ENCODE measurements around the gene KLK12.

Gene KLK12

DNA sequence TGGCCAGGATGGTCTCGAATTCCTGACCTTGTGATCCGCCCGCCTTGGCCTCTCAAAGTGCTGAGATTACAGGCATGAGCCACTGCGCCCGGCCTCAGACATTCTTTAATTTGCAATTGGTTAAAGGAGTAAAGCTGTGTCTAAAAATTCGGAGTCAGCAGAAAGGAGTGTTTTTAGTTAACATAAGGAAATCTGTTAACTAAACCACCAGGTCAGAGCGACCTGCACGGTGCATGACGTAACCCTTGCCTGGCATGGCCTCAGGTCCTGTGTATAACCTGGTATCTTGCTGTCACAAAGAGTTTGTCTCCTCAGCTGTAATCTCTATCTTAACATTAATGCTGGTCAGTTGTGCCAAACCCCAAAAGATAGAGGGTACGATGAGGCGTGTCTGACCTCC is 9.5 kb upstream of the KLK12 start:
- DNase-seq: no peak

DNA sequence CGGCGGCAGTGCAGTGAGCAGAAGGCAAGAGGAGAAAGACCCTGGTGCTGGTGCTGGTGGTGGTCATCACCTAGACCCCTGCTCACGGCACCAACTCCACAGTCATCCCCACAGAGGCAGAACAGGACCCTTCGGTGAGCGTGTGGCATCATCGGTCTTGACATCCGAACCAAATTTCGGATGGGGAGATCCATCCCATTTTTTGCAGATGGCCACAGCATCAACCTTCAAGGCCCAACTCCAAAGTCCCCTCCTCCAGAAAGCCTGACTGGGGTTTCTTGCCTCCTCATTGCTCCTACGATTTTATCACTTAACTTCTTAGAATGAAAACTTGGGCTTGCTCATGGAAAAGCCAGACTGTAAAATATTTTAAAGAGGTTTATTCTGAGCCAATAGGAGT is 8.7 kb upstream of the KLK12 start:
- DNase-seq: no peak

DNA sequence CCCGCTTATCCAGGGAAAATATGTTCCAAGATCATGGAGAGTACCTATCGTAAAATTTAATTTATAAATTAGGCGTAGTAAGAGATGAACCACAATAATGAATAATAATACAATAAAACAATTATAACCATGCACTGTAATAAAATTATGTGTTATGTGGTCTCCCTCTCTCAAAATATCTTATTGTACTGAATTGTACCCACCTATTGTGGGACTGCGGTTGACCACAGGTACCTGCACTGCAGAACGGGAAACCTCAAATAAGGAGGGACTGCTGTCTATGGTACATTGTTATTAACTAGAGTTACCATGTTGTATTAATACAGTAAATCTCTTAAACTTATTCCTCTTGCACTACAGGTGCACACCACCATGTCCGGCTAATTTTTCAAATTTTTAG is 5.3 kb upstream of the KLK12 start:
- DNase-seq: no peak

DNA sequence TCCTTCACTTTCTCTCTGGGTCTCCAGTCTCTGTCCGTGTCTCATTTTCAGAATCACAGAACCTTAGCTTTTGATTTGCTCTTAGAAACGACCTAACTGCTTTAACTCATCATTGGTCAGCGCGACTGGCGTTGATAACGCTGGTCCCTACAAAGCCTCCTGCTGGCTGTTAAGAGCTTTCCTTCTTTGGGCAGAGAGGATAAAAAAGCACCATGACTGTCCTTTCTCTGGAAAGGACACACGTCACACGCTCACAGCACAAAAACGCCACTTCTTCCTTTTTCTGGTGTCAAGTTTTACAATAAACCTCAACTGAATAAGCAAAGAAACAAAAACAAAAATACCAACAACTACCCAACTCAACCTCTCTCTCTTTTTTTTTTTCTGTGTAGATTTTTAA is 1.7 kb upstream of the KLK12 start:
- no peak for DNase-seq

DNA sequence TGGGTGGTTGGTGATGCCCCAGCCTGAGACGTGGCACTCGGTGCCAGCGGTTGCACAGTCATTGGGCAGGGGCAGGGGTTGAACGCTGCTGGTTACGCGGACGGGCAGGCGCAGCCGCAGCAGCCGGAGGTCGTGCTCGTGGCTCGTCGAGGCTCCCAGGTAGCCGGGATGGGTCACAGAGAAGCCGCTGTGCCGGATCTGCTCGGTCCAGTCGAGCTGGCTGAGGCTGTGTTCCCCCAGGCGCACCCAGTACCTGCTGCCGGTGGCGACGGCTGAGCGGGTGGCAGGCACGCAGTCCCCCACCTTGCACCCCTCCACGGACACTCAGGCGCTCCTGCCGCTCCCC is 2.9 kb downstream of the KLK12 start:
- DNase-seq: no peak

DNA sequence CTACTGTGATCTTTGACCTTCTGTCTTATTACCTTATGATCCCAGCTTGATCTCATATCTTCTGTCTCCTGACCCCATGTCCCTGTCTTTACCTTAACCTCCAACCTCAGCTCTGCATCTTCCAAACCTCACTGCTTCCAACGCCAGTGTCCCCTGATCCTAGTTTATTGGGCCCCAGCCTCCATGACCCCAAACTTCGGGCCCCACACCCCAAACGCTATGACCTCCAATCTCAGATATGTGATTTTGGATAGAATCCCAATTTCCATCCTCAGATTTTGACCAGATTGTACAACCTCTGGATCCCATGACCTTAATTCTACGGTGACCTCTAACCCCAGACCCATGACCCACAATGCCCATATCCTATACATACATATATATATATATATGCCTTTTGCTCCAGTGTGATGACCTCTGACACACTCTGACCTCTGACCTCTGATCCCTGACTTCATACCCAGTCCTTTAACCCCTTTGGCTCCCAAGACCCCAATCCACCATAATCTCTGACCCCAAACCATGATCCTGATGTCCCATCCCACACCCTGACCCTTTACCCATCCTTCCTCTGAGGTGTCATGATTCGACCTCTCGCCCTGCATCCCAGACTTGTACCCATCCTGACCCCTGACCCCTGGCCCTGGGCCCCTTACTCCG is 3.5 kb downstream of the KLK12 start:
- no peak for DNase-seq

DNA sequence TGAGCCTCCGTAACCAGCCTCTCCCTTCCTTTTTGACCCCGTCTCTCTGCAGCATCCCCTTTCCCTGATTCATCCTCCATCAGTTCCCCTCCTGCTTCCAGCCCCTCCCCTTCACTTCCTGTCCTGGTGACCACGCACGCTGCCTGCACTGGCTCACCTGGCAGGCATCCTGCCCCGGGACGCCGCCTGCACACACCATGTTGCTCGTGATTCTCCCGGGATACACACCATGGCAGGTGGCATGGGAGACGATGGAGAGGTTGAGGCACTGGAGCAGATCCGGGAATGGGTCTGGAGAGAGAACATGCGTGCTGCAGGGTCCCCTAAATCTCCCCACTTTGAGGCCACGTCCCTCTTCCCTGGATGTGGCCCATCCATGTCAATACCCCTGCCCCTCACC is 4.2 kb downstream of the KLK12 start:
- no peak for DNase-seq

DNA sequence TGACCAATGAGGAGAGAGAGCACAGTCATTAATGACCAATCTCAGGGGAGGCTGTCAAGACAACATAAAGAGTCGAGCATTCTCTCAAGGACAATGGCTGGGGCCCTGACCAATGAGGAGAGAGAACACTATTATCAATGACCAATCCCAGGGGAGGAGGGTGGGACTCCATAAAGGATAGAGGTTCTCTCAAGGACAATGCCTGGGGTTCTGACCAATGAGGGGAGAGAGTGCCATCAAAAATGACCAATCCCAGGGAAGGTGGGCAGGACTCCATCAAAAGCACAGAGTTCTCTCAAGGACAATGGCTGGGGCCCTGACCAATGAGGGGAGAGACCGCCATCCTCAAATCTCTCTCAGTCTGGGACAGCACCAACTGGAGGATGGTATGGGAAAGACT is 5.1 kb downstream of the KLK12 start:
- no peak for DNase-seq

DNA sequence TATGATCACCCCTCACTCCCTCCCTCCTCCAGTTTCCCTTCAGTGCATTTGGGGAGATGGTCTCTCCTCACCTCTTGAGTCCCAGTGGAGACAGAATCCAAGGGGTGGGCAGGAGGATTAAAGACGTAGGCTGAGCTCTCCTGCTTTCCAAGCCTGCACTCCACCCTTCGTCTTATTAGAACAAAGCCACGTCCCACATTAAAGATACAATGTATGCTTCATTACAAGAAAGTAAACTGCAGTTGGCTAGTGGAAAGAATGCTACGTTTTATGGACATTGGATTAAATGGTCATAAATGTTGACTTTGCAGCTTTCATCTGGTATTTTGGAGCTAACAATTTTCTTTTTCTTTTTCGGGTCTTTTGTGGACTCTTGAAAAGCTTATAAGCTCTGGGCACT is 6.9 kb downstream of the KLK12 start:
- DNase-seq: no peak

DNA sequence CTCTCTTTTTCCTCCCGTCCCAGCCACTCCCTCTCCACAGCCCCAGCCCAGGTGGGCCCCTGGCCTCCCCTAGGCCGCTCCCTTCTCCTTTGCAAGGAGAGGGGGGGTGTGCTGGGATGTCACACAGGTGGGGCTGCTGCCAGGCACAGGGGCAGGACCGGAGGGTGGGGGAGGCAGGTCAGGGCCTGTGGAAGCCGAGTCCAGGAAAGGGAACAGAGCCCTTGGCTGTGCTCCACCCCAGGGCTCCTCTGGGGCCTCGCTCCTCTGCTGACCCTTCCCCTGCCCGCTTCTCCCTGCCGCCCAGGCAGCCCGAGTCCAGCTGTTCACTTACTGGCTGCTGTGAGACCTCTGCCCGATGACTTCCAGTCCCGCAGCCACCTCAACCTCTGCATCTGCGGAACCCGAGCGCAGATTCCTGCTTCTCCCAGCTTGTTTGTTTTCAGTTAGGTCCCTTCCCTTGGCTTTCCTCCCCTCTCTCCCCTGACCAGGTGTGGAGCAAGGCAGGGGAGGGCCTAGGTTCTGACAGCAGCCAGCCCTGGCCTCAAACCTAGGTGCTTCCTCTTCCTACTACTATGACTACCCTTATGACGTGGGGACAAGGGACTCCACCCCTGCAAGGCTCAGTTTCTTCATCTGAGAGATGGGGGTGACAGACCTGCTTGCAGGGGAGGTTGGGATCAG is 7.5 kb downstream of the KLK12 start:
- DNase-seq: no peak

DNA sequence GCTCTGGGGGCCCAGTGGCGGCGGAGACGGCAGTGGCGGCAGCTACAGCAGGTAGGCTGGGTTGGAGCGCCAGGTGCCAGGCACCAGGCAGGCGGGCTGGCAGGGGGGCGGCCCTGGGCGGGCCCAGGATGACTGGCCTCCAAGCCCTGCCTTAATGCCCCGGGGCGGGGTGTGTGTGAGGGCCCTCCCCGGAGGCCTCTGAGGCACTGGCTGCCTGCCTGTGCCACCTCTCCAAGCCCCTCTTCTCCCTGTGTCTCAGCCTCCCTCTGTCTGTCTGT is 8.3 kb downstream of the KLK12 start, which contains the start of gene KLK11:
TSS of gene KLK11 (minus strand) at position 63 of the 278 bp plus-strand sequence. CDS start 985 bp downstream, outside the sequence.
- DNase-seq: no peak

DNA sequence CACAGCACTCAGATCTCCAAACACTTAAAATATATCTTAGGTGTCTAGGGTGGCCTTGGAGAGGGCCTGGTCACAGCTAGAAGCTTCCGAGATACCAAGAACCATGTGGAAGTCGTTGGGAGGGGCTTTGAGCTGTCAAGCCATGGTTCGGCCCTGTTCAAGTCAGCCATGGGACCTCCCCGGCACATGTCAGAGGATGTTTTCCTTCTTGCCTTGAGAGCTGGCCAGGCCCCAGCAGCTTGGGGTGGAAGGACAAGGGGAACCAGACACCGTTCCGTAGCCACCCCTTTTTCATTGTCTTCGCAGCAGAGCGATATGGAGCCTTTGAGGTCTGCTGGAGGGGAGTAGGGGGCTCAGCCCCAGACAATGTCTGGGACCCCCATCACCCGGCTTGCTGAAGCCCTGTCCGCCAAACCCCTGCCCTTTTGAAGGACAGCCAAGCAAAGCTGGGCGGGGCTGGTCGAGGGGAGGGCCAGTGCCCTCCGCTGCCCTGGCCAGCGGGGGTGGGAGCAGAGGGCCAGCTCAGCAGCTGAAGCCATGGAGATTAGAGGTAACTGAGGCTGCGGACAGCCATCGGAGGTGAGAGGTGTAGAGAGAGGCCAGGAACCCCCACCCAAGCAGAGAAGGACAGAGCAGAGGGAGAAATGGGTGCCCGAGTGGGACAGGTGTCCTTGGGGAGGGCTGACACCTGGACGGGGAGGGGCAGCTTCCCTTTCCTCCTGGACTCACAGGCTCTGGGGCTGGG is 8.8 kb downstream of the KLK12 start:
- no peak for DNase-seq

DNA sequence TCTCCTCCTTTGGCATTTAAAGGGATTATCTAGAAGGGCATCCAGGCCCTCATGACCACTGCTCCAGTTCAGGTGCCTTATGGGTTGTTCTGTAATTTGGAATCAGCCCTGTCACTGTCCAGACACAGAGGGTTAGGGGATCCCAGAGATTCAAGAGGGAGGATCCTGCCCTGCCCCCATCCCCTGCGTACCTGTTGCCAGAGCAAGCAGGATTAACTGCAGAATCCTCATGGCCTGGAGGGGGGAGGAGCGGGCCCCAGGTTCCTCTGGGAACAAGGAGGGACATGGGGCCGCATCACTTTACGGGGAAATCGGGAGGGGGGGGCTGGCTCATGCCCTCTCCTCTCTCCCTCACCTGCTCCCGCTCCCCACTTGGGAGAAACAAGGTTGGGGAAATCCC is 9.4 kb downstream of the KLK12 start:
- no peak for DNase-seq

DNA sequence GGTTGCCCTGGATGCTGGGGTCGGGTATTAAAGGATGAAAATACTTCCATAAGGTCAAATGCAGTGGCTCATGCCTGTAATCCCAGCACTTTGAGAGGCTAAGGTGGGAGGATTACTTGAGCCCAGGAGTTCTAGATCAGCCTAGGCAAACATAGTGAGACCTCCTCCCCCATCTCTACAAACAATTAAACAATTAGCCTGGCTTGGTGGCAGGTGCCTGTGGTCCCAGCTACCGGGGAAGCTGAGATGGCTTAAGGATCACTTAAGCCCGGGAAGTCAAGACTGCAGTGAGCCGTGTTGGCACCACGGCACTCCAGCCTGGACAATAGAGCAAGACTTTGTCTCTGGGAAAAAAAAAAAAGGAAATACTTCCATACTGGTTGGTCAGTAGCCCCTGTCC is 9.9 kb downstream of the KLK12 start:
- no peak for DNase-seq

DNA sequence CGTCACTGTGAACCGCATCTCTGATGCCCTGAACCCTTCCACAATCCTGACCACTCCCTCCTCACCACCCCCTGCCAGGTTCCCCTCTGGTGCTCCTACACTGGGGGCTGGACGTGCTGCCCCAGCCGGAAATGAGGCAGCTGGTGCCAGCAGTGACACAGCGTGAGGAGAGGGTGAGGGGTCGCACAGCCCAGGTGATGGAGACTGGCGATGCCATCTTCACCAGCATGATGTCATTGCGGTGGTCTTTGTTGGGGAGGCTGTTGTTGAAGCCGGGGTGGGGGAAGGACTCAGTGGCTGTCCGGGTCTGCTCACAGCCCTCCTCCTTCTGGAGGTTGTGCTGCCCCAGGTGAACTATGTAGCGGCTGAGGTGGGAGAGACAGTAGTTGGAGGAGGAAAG is 10.9 kb downstream of the KLK12 start:
- no peak for DNase-seq

DNA sequence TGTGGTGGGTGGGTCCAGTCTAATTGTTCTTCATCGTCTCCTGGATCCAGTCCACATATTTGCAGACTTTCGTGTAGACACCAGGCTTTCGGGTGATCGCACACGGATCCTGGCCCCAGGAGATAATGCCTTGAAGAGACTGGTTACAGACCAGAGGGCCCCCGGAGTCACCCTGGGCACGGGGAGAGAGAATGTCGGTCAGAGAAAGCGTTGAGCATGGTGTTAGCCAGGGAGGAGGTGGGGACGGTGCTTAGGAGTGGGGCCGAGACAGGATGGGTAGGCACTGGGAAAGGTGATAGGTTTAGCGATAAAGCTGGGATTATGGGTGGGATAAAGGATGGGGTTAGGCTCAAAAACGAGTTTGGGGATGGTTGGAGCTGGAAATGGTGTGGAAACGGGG is 12.3 kb downstream of the KLK12 start:
- DNase-seq: no peak

DNA sequence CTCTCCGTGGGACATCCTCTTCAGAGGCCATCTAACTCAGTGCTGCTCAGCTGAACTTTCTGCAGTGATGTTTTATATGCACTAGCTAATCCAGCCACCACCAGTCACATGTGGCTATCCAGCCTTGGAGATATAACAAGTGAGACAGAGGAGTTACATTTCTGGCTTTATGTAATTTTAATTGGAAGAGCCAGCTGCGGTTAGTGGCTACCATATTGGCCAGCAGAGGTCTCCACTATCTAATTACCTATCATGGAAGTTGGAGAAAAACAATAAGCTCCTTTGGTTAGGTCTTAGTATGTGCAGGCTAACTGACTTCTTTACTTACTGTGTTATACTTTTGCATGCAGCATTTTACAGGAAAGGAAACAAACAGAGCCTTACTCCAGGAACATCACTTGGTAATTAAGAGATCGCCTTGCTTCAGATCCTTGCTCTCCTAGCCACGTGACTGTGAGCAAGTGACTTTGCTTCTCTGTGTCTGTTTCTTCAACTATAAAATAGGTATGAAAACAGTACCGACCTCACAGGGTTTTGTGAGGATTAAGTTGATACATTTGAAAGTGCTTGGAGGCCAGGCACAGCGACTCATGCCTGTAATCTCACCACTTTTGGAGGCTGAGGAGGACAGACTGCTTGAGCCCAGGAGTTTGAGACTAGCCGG is 13.7 kb downstream of the KLK12 start:
- DNase-seq: no peak

DNA sequence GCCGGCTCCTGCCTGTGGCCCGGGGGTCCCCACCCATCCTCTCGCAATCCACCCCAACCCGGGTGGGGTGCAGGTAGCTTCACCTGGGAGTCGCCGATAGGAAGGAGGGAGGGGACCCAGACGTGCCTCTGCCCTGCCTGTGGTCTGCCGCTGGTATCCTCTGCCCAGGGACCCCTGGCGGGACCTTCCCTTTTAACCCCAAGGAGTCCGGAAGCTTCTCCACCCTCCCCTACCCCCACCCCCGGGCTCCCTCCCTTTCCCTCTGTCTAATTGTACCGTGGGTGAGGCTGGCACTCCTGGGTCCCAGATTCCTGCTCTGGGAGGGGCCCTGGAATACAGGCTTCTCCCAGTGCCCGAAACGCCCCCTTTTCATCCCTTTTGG is 15.3 kb downstream of the KLK12 start, which contains the start of gene KLK10:
TSS of gene KLK10 (minus strand) at position 166 of the 382 bp plus-strand sequence. CDS start 579 bp downstream, outside the sequence.
- no peak for DNase-seq

DNA sequence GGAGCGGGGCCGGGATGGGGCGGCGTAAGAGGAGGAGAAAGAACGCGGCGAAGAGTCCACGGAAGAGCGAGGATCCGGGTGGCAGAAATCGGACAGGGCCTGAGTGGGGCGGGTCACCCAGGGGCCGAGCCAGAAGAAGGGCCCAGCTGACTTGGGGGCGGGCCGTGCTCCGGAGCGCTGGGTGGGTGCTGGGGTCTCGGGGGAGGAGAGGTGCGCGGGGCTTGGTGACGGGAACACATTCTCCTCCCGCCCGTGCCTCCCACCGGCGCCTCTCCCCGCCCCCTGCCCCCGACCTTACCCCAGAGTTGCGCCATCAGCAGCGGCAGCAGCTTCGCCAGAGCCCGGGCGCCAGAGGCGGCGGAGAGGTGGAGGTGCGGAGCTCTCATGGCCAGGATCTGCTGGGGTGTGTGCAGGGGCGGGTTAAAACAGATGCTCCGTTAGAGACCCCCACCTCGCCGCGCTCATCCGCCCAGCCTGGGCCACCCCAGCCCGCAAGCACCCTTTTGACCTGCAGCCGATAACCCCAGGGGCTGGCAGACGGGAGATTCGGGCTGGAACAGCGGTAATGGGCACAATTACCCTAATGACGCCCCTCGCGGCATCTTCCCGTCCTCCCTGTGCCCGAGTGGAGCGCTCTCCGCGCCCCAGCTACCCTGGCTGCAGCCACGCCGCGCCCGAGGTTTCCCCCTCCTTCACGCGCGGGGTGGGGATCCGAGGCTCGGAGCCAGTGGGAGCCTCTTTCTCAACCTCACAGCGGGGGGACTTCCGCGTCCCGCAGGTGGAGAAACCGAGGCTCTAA is 15.9 kb downstream of the KLK12 start:
- DNase-seq: no peak

DNA sequence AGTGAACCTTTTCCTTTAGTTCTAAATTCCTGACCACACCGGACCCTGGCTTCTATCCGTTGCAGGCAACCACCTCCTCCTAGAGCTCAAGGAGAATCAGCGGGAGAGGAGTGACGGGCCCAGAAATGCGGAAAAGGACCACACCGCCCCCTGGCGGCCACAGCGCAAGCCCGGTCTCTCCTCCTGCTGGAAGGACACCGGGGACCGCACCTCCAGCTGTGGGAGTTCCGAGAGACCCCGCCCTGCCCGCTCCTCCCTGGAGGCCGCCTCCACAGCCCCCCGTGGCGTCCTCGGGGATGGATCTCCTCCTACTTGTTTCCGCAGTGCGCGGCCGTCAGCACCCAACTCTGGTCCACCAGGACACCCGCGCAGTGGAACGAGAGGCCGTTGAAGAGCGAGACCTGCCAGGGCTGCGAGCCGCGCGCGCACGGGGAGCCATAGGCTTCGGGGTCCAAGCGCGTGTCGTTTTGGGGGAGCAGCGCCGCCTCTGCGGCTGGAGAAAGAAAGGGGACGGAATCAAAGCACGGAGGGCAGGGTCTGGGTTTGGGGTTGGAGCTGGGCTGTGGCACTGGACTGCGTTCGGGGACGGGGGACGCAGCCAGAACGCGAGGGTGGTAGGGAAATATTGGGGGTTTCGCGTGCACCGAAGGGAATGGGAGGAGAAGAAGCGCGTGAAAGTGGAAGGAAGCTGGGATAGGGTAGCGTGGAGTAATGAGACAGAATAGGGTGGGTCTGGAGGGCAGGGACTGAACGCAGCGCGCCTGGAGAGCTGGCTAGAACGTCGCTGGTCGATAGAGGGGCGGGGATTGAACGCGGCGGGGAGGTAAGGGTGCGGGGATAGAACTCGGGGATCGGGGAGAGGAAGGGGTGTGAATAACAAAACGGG is 17.8 kb downstream of the KLK12 start:
- no peak for DNase-seq

DNA sequence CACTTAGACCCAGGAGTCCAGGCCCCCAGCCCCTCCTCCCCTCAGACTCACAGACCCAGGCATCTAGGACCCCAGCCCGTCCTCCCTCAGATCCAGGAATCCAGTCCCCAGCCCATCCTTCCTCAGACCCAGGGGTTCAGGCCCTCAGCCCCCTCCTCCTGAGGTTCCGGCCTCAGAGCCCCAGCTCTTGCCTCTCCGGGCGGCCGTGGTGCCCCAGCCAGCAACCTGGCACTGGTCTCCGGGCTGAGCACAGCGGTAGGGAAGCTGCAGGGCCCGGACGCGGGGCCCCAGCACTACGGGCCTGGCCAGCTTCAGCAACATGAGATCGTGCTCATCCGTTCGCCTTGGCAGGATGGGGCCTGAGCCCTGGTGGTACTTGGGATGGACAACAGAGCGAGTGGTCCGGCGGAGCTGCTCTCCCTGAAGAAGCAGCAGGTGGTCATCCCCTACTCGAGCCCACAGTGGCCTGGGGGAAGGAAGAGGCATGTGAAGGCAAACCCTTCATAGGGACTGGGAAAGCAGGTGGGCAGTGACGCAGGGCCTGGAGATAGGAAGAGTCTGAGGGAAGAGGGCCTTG is 19.0 kb downstream of the KLK12 start:
- DNase-seq: no peak

DNA sequence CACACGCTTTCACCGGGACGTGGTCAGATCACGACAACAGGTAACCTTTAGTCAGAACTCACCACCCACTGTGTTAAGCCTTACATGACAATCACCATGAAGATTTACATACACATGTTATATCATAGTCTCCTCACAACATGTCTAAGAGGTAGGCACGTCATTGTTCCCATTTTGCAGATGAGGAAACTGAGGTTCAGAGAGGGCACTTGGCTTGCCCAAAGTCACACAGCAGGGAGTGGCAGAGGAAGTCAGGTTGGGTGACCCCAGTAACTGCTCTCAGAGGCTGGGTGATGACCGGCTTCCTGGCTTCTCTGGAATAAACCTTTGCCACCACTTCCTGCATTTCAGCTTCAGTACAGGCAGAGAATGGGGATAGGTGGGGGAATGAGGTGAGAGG is 20.6 kb downstream of the KLK12 start:
- no peak for DNase-seq
